Measurements from ENCODE around the gene FAM168A.
"Not testable (repeated sequence)": the region's sequence is repeated elsewhere in the genome, so short reads cannot be mapped to it uniquely, and the experiment has no call there.

The FAM168A gene

GRCh38 chr11:73465023-73465675 lies 132.8 kb downstream of the FAM168A start:
- DNase-seq, result no peak

- DNase-seq, result no peak
Observed at GRCh38 chr11:73464347-73464746, 133.6 kb downstream of the FAM168A start.

- DNase-seq, result no peak
Observed at GRCh38 chr11:73463359-73463758, 134.6 kb downstream of the FAM168A start.

- no peak for DNase-seq
Observed at GRCh38 chr11:73461964-73462363, 135.9 kb downstream of the FAM168A start.

GRCh38 chr11:73461335-73461840 lies 136.5 kb downstream of the FAM168A start:
- no peak for DNase-seq

- no peak for DNase-seq
Observed at GRCh38 chr11:73458201-73458600, 139.7 kb downstream of the FAM168A start.

GRCh38 chr11:73454987-73455386 lies 142.9 kb downstream of the FAM168A start:
- DNase-seq, result no peak

GRCh38 chr11:73453562-73453961 lies 144.3 kb downstream of the FAM168A start:
- DNase-seq, result no peak

GRCh38 chr11:73452726-73453125 lies 145.2 kb downstream of the FAM168A start:
- no peak for DNase-seq

- no peak for DNase-seq
Observed at GRCh38 chr11:73451896-73452295, 146.0 kb downstream of the FAM168A start.

- DNase-seq, result no peak
Observed at GRCh38 chr11:73446766-73447165, 151.1 kb downstream of the FAM168A start.

GRCh38 chr11:73445980-73446379 lies 151.9 kb downstream of the FAM168A start:
- no peak for DNase-seq

- no peak for DNase-seq
Observed at GRCh38 chr11:73439002-73439843, 158.7 kb downstream of the FAM168A start.

GRCh38 chr11:73436859-73437258 lies 161.1 kb downstream of the FAM168A start:
- DNase-seq, result not testable (repeated sequence)

GRCh38 chr11:73431396-73431795 lies 166.5 kb downstream of the FAM168A start:
- no peak for DNase-seq

GRCh38 chr11:73430326-73430725 lies 167.6 kb downstream of the FAM168A start:
- DNase-seq, result no peak

GRCh38 chr11:73429121-73429750 lies 168.7 kb downstream of the FAM168A start:
- no peak for DNase-seq

GRCh38 chr11:73428699-73429098 lies 169.2 kb downstream of the FAM168A start:
- no peak for DNase-seq

GRCh38 chr11:73428227-73428626 lies 169.7 kb downstream of the FAM168A start:
- DNase-seq, result no peak

GRCh38 chr11:73426219-73426850 lies 171.6 kb downstream of the FAM168A start:
- DNase-seq, result no peak

- DNase-seq, result no peak
Observed at GRCh38 chr11:73425108-73425507, 172.8 kb downstream of the FAM168A start.

- no peak for DNase-seq
Observed at GRCh38 chr11:73423506-73423905, 174.4 kb downstream of the FAM168A start.

- DNase-seq, result no peak
Observed at GRCh38 chr11:73422886-73423285, 175.0 kb downstream of the FAM168A start.

Data from activated T-cell treated with anti-CD3 and anti-CD28 coated beads for 4 hours (primary cell).